ENCODE results near the gene BORCS8. TPM values are rescaled to one million over a fixed set of nuclear protein-coding genes. Genes with fewer than 3 reads are reported as not detected.

BORCS8 gene
- total and polyA plus RNA-seq, 2 of the 13 experiments (the other 11 are each of a cell fraction or from before 2014, with no cell fraction given): 9.6 to 13.3 TPM

- no peak overlapping the region for H2AFZ ChIP-seq (ENCODE audit: low read length)
- no peaks in the 10 kb centered on the region for H4K20me1 ChIP-seq (ENCODE audit: insufficient read depth, low read length)
- BruUV-seq (replicated peaks): no TSS peak
- no peak overlapping the region for H3K27ac ChIP-seq (ENCODE audit: extremely low read length, insufficient read depth, low read length)
- H3K4me2 ChIP-seq (ENCODE audit: low read depth, low read length): no peak overlapping the region
- no peak overlapping the region for H3K9ac ChIP-seq (ENCODE audit: insufficient read depth, low read depth, low read length)
- no peaks in the 10 kb centered on the region for H3K9me3 ChIP-seq (ENCODE audit: low read length)
- no peak for DNase-seq (ENCODE audit: low spot score)
- CTCF ChIA-PET (ENCODE audit: low intra/inter-chr PET ratio, low total read pairs): no interaction called here
- in situ Hi-C loops (cut with HindIII; ENCODE audit: extremely low pct_ligation_motif_present, low pct_unique_long_range_greater_than_20kb) (no loop called here), intact Hi-C loops (cut with micrococcal nuclease; ENCODE audit: unreplicated experiment) (no loop called here)
- 87% methylated on average over 5 of the region's 7 CpGs for WGBS (ENCODE audit: low lambda C conversion rate)
- POLR2A ChIA-PET: no interaction called here
- H3K27me3 ChIP-seq (ENCODE audit: control insufficient read depth in 1 of 2, insufficient read depth in 2 of 2, low read length in 2 of 2): no peaks in the 10 kb centered on the region
- no peaks in the 10 kb centered on the region for H3K36me3 ChIP-seq (replicated peaks in 1 of 2; ENCODE audit: control insufficient read depth in 1 of 2, insufficient read depth in 2 of 2, low read length in 2 of 2)
- TF ChIP-seq TAF15 (IDR thresholded peaks at IDR 0.05; ENCODE audit: low read depth, low read length, poor library complexity, severe bottlenecking) (no peak), ZMAT3 (CRISPR knock-in tag; conservative IDR thresholded peaks at IDR 0.05) (no peak), ZNF205 (CRISPR knock-in tag; IDR thresholded peaks at IDR 0.05) (no peak)
- ATAC-seq: no peak; the same call in 2 of the 3 replicates
- no peaks in the 10 kb centered on the region for H3K4me1 ChIP-seq (ENCODE audit: insufficient read depth, low read length)
- no peaks in the 10 kb centered on the region for H3K79me2 ChIP-seq (ENCODE audit: insufficient read depth, low read length)
- FAIRE-seq: no peak
- H3K4me3 ChIP-seq (replicated peaks in 1 of 3; ENCODE audit: insufficient read depth in 1 of 3, low read depth in 2 of 3, low read length in 3 of 3): no peak overlapping the region
Observed at GRCh38 chr19:19162495-19162894, 29.5 kb downstream of the BORCS8 start.

GRCh38 chr19:19160461-19161035 lies 31.4 kb downstream of the BORCS8 start:
- ChIA-PET CTCF (ENCODE audit: low intra/inter-chr PET ratio, low total read pairs) (no interaction called here), POLR2A (no interaction called here)
- intact Hi-C loops (cut with micrococcal nuclease; ENCODE audit: unreplicated experiment) (no loop called here), in situ Hi-C loops (cut with HindIII; ENCODE audit: extremely low pct_ligation_motif_present, low pct_unique_long_range_greater_than_20kb) (no loop called here)
- Histone ChIP-seq H3K9ac (ENCODE audit: insufficient read depth, low read depth, low read length) (no peak overlapping the region), H3K36me3 (replicated peaks in 1 of 2; ENCODE audit: control insufficient read depth in 1 of 2, insufficient read depth in 2 of 2, low read length in 2 of 2) (no peaks in the 10 kb centered on the region), H3K27me3 (ENCODE audit: control insufficient read depth in 1 of 2, insufficient read depth in 2 of 2, low read length in 2 of 2) (no peaks in the 10 kb centered on the region), H3K4me1 (ENCODE audit: insufficient read depth, low read length) (no peaks in the 10 kb centered on the region), H3K4me2 (ENCODE audit: low read depth, low read length) (no peak overlapping the region), H3K4me3 (replicated peaks in 1 of 3; ENCODE audit: insufficient read depth in 1 of 3, low read depth in 2 of 3, low read length in 3 of 3) (no peak overlapping the region), H3K27ac (ENCODE audit: extremely low read length, insufficient read depth, low read length) (no peak overlapping the region), H4K20me1 (ENCODE audit: insufficient read depth, low read length) (no peaks in the 10 kb centered on the region), H3K9me3 (ENCODE audit: low read length) (no peaks in the 10 kb centered on the region), H2AFZ (ENCODE audit: low read length) (no peak overlapping the region), H3K79me2 (ENCODE audit: insufficient read depth, low read length) (no peaks in the 10 kb centered on the region)
- ATAC-seq (no peak), DNase-seq (ENCODE audit: low spot score) (no peak), FAIRE-seq (no peak)
- WGBS (ENCODE audit: low lambda C conversion rate): 89% methylated on average over 14 of the region's 26 CpGs
- BruUV-seq (replicated peaks): no TSS peak
- TF ChIP-seq ZNF124 (CRISPR knock-in tag; IDR thresholded peaks at IDR 0.05) (no peak), HNRNPH1 (optimal IDR thresholded peaks at IDR 0.05; ENCODE audit: low read depth, low read length) (no peak), ZNF256 (CRISPR knock-in tag; conservative IDR thresholded peaks at IDR 0.05) (no peak), ZNF605 (CRISPR knock-in tag; IDR thresholded peaks at IDR 0.05) (no peak), ZNF275 (CRISPR knock-in tag; IDR thresholded peaks at IDR 0.05; ENCODE audit: borderline replicate concordance) (no peak), ZNF432 (CRISPR knock-in tag; IDR thresholded peaks at IDR 0.05; ENCODE audit: borderline replicate concordance) (no peak), MEIS1 (CRISPR knock-in tag; IDR thresholded peaks at IDR 0.05; ENCODE audit: borderline replicate concordance) (no peak), SRF (IDR thresholded peaks at IDR 0.05; ENCODE audit: low read depth, low read length) (no peak), RFX5 (IDR thresholded peaks at IDR 0.05; ENCODE audit: low read depth, low read length) (no peak), TFE3 (CRISPR knock-in tag; IDR thresholded peaks at IDR 0.05) (no peak), ZBTB2 (CRISPR knock-in tag; IDR thresholded peaks at IDR 0.05; ENCODE audit: low read depth) (no peak), MAFF (IDR thresholded peaks at IDR 0.05; ENCODE audit: low read depth, low read length) (no peak)
